GM15510 (cell line): ENCODE measurements around the gene DCTD.

Source experiments
- POLR2A ChIP-seq: IDR thresholded peaks from 3 replicates; pipeline ENCODE4 v1.6.1; 2011; ENCODE audit warnings: borderline replicate concordance; ENCODE audit not compliant: insufficient read length; ENCODE audit errors: extremely low read depth

DCTD gene

GRCh38 chr4:182871616-182872015 is 45.6 kb downstream of the DCTD start:
- no peak for TF ChIP-seq POLR2A

- no peak for TF ChIP-seq POLR2A
Measured at GRCh38 chr4:182869697-182870096, 47.5 kb downstream of the DCTD start.

GRCh38 chr4:182866746-182867145 is 50.4 kb downstream of the DCTD start:
- no peak for TF ChIP-seq POLR2A

- no peak for TF ChIP-seq POLR2A
Measured at GRCh38 chr4:182863501-182863900, 53.7 kb downstream of the DCTD start.

GRCh38 chr4:182862921-182863320 is 54.3 kb downstream of the DCTD start:
- TF ChIP-seq POLR2A, result no peak

- TF ChIP-seq POLR2A, result no peak
Measured at GRCh38 chr4:182862141-182862875, 54.9 kb downstream of the DCTD start.

- TF ChIP-seq POLR2A, result no peak
Measured at GRCh38 chr4:182861346-182861745, 55.8 kb downstream of the DCTD start.

GRCh38 chr4:182859730-182860129 is 57.5 kb downstream of the DCTD start:
- no peak for TF ChIP-seq POLR2A

GRCh38 chr4:182858711-182859110 is 58.5 kb downstream of the DCTD start:
- TF ChIP-seq POLR2A, result no peak

GRCh38 chr4:182856862-182857261 is 60.3 kb downstream of the DCTD start:
- no peak for TF ChIP-seq POLR2A

GRCh38 chr4:182855877-182856276 is 61.3 kb downstream of the DCTD start:
- no peak for TF ChIP-seq POLR2A

- TF ChIP-seq POLR2A, result no peak
Measured at GRCh38 chr4:182855312-182855711, 61.9 kb downstream of the DCTD start.

- no peak for TF ChIP-seq POLR2A
Measured at GRCh38 chr4:182854466-182854865, 62.7 kb downstream of the DCTD start.

GRCh38 chr4:182853731-182854330 is 63.4 kb downstream of the DCTD start:
- TF ChIP-seq POLR2A, result no peak

- no peak for TF ChIP-seq POLR2A
Measured at GRCh38 chr4:182848685-182849084, 68.5 kb downstream of the DCTD start.
